ENCODE data around the gene AHRR. TPM values are rescaled to one million over a fixed set of nuclear protein-coding genes. Genes with fewer than 3 reads are reported as not detected.
"Not testable (repeated sequence)": the region's sequence is repeated elsewhere in the genome, so short reads cannot be mapped to it uniquely, and the experiment has no call there.

AHRR gene
- polyA plus RNA-seq, 1 donor from 2014 or later: 0.05 TPM

GRCh38 chr5:401146-402034 is 79.9 kb downstream of the AHRR start:
- Mint-ChIP-seq H3K9me3 (peaks cover 0 to 6% (median 0%) of the 10 kb centered on the region in 3 donors), H3K27ac (peak overlapping the region in 2 of 3 donors; percentile 1 to 35)

GRCh38 chr5:402219-402614 is 80.7 kb downstream of the AHRR start:
- Mint-ChIP-seq H3K4me1 (peaks cover 19 to 22% (median 21%) of the 10 kb centered on the region in 3 donors), H3K27ac (peak overlapping the region in 2 of 3 donors; percentile 1 to 11), H3K27me3 (peaks cover 40% of the 10 kb centered on the region), H3K4me3 (peak overlapping the region in 2 of 4 donors; percentile 79 to 83)
- not testable (repeated sequence) for H3K36me3 Mint-ChIP-seq, H3K9me3 Mint-ChIP-seq

More at GRCh38 chr5:401146-402034, 79.9 kb downstream of the AHRR start:
- Mint-ChIP-seq H3K27me3 (peaks cover 42% of the 10 kb centered on the region), H3K36me3 (no peaks in the 10 kb centered on the region), H3K4me1 (peaks cover 19 to 22% (median 21%) of the 10 kb centered on the region in 3 donors), H3K4me3 (no peak overlapping the region)

GRCh38 chr5:402615-403359 is 81.3 kb downstream of the AHRR start:
- peaks cover 19 to 22% (median 21%) of the 10 kb centered on the region in 3 donors for H3K4me1 Mint-ChIP-seq
- H3K4me3 Mint-ChIP-seq: peak overlapping the region in 2 of 4 donors; percentile 79 to 83
- peak overlapping the region in 1 of 3 donors; percentile 11 for H3K27ac Mint-ChIP-seq

GRCh38 chr5:403995-404394 is 82.5 kb downstream of the AHRR start:
- H3K27ac Mint-ChIP-seq: no peak overlapping the region
- peaks cover 19 to 22% (median 21%) of the 10 kb centered on the region in 3 donors for H3K4me1 Mint-ChIP-seq
- peaks cover 0 to 6% (median 0%) of the 10 kb centered on the region in 3 donors for H3K9me3 Mint-ChIP-seq
- H3K27me3 Mint-ChIP-seq: peaks cover 40% of the 10 kb centered on the region
- H3K4me3 Mint-ChIP-seq: peak overlapping the region in 1 of 4 donors; percentile 89
- H3K36me3 Mint-ChIP-seq: peaks cover 3% of the 10 kb centered on the region

More at GRCh38 chr5:402615-403359, 81.3 kb downstream of the AHRR start:
- Mint-ChIP-seq H3K27me3 (peaks cover 40% of the 10 kb centered on the region), H3K9me3 (peaks cover 0 to 6% (median 0%) of the 10 kb centered on the region in 3 donors), H3K36me3 (no peaks in the 10 kb centered on the region)

DNA sequence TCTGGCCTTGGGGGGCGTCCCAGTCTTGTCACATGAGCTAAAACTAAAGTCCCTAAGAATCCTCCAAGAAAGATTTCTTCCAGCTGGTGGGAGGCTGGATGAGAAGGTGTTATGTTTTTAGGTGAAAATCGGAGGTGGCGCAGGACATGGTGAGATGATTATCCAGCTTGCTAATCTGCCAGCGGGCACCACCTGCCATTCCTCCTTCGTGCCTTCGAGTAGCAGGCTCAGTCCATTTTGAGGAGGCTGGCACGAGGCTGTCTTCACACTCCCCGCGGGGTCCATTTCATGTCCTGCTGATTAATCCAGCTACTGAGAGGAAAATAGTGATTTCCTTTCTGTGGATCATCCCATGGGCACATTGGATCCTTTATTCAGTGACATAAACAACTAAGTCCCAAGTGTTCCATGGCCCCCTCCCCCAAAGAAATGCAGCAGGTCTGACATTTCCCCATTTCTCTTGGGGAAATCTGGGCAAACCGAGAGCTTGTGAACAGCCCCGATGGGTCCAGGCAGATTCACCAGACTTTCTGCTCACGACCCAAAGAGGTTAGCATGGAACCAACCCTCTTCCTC is 83.2 kb downstream of the AHRR start:
- no peak overlapping the region for H3K4me3 Mint-ChIP-seq
- no peak overlapping the region for H3K27ac Mint-ChIP-seq
- peaks cover 0 to 6% (median 0%) of the 10 kb centered on the region in 3 donors for H3K9me3 Mint-ChIP-seq
- H3K4me1 Mint-ChIP-seq: peaks cover 17 to 21% (median 18%) of the 10 kb centered on the region in 3 donors
- H3K27me3 Mint-ChIP-seq: peaks cover 45% of the 10 kb centered on the region
- peaks cover 3% of the 10 kb centered on the region for H3K36me3 Mint-ChIP-seq

- no peak overlapping the region for H3K27ac Mint-ChIP-seq
- peaks cover 3% of the 10 kb centered on the region for H3K36me3 Mint-ChIP-seq
- H3K27me3 Mint-ChIP-seq: peaks cover 41% of the 10 kb centered on the region
- peaks cover 0 to 6% (median 0%) of the 10 kb centered on the region in 3 donors for H3K9me3 Mint-ChIP-seq
- H3K4me3 Mint-ChIP-seq: peak overlapping the region in 1 of 4 donors; percentile 84
- H3K4me1 Mint-ChIP-seq: peaks cover 13 to 15% (median 13%) of the 10 kb centered on the region in 3 donors
Measured at GRCh38 chr5:405421-405820, 83.9 kb downstream of the AHRR start.

DNA sequence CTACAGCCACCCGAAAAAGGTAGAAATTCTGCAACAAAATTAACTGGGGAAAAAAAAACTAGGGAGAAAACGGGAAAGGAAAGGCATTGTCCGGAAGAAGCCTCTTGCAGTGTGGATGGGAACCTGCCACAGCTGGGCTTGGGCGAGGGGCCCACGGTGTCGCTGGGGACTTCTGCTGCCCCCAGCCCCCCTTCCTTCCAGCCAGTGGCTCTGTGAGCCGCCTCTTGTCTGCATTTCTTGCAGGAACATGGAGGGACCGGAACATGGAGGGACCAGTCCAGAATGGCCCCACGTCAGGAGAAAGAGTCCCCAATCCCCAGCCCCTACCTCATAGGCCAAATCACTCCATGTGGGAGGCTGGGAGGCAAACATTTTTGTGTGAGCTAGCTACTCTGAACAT is 84.5 kb downstream of the AHRR start:
- Mint-ChIP-seq H3K27ac (no peak overlapping the region), H3K27me3 (peaks cover 41% of the 10 kb centered on the region), H3K36me3 (peaks cover 3% of the 10 kb centered on the region), H3K4me1 (peaks cover 11 to 13% (median 11%) of the 10 kb centered on the region in 3 donors), H3K4me3 (no peak overlapping the region), H3K9me3 (peaks cover 0 to 6% (median 0%) of the 10 kb centered on the region in 3 donors)

GRCh38 chr5:407051-407450 is 85.5 kb downstream of the AHRR start:
- Mint-ChIP-seq H3K4me1 (peaks cover 7 to 13% (median 11%) of the 10 kb centered on the region in 3 donors), H3K9me3 (peaks cover 0 to 3% (median 0%) of the 10 kb centered on the region in 3 donors), H3K27me3 (peaks cover 42% of the 10 kb centered on the region), H3K27ac (no peak overlapping the region), H3K36me3 (peaks cover 3% of the 10 kb centered on the region), H3K4me3 (no peak overlapping the region)

GRCh38 chr5:407801-408268 is 86.3 kb downstream of the AHRR start:
- H3K4me3 Mint-ChIP-seq: no peak overlapping the region
- H3K27ac Mint-ChIP-seq: no peak overlapping the region
- H3K9me3 Mint-ChIP-seq: peaks cover 0 to 3% (median 0%) of the 10 kb centered on the region in 3 donors
- peaks cover 3 to 9% (median 7%) of the 10 kb centered on the region in 3 donors for H3K4me1 Mint-ChIP-seq
- peaks cover 3% of the 10 kb centered on the region for H3K36me3 Mint-ChIP-seq
- H3K27me3 Mint-ChIP-seq: peaks cover 41% of the 10 kb centered on the region

GRCh38 chr5:410911-411517 is 89.5 kb downstream of the AHRR start:
- Mint-ChIP-seq H3K4me1 (no peaks in the 10 kb centered on the region), H3K36me3 (peaks cover 3% of the 10 kb centered on the region), H3K27ac (no peak overlapping the region), H3K27me3 (peaks cover 19% of the 10 kb centered on the region), H3K4me3 (no peak overlapping the region), H3K9me3 (no peaks in the 10 kb centered on the region)

DNA sequence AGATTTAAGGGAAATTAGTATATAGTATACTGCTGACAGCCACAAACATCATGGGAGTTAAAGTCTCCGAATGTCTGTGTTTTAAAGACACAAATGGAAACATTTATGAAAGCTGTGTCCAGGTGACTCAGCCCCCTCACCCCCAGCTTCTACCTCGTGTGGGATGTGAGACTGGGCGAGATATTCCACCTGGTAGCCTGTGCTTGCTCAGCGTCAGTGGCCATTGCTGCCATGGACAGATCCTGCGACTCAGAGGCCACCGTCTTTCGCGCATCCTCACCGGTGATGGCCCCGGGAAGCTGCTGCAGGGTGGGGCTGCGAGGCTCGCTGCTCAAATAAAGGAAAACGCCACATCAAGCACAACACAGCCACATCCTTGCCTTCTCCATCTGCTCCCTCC is 90.2 kb downstream of the AHRR start:
- Mint-ChIP-seq H3K36me3 (peaks cover 3% of the 10 kb centered on the region), H3K4me1 (no peaks in the 10 kb centered on the region), H3K27ac (no peak overlapping the region)

DNA sequence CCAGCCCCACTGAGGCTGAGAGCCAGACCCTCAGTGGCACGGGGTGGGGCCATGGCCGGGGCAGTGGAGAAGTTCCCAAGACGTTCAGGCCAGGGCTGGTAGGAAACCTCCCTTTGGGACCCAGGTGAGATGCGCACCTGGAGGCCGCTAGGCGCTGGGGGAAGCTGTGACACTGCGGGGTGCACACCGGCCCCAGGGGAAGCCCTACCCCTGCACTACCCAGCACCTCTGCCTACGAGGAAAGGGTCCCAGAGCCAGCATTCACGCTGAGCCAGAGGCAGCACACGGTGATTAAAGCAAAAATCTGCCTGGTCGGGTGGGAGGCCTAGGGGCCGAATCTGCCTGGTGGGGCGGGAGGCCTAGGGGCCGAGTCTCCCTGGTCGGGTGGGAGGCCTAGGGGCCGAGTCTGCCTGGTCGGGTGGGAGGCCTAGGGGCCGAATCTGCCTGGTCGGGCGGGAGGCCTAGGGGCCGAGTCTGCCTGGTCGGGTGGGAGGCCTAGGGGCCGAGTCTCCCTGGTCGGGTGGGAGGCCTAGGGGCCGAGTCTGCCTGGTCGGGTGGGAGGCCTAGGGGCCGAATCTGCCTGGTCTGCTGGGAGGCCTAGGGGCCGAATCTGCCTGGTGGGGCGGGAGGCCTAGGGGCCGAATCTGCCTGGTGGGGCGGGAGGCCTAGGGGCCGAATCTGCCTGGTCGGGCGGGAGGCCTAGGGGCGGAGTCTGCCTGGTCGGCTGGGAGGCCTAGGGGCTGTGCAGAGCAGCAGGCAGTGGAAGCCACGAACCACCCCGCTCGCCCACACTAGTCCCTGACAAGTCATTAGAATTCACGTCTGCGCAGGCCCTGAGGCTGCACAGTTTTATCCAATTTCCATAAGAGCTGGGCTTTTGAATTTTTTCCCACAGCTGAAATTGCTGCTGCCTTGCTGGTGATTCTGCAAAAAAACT is 93.7 kb downstream of the AHRR start:
- peaks cover 13% of the 10 kb centered on the region for H3K27me3 Mint-ChIP-seq
- not testable (repeated sequence) for H3K36me3 Mint-ChIP-seq, H3K27ac Mint-ChIP-seq, H3K4me3 Mint-ChIP-seq, H3K9me3 Mint-ChIP-seq, H3K4me1 Mint-ChIP-seq

More for the DNA sequence above, 90.2 kb downstream of the AHRR start:
- H3K4me3 Mint-ChIP-seq: no peak overlapping the region
- H3K27me3 Mint-ChIP-seq: peaks cover 19% of the 10 kb centered on the region
- H3K9me3 Mint-ChIP-seq: no peaks in the 10 kb centered on the region

DNA sequence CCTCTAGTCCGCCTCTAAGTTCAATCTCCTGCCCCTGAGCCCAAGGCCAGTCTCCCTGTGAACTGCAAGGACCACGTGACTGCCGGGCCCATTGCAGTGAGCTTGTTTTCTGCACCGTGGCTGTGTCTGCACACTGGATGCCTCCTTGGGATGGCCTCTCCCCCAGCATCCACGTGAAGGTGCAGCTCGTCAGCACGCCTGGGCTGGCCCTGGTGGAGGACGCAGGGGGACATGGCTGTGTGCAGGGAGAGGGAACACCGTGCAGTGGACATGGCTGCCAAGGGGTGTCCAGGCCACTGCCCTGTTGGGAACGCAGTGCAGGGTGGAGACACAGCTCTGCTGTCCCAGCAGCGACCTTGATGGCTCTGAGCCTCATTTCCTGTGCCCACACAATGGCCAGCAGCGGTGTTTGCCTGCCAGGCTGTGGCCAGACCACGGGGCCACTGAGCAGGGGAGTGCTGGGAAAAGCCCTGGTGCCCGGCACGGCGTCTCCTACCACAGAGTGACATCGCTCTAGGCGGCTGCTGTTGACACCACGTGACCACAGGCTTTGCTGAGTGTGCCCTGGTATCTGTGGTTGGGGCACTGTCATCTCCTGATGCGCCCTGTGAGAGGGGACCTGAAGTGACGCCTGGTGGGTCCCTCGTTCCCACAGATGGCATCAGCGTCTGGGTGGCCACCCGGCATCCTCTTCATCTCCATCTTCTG is 94.6 kb downstream of the AHRR start:
- H3K4me3 Mint-ChIP-seq: no peak overlapping the region
- H3K27ac Mint-ChIP-seq: no peak overlapping the region

More for the DNA sequence above, 94.6 kb downstream of the AHRR start:
- Mint-ChIP-seq H3K36me3 (no peaks in the 10 kb centered on the region), H3K27me3 (peaks cover 10% of the 10 kb centered on the region), H3K4me1 (no peaks in the 10 kb centered on the region), H3K9me3 (no peaks in the 10 kb centered on the region)
